ENCODE measurements around the gene APOC4.
"Not testable (repeated sequence)": the region's sequence is repeated elsewhere in the genome, so short reads cannot be mapped to it uniquely, and the experiment has no call there.

APOC4 gene

GRCh38 chr19:44924243-44924725 is 17.8 kb upstream of the APOC4 start:
- no peak for DNase-seq

DNA sequence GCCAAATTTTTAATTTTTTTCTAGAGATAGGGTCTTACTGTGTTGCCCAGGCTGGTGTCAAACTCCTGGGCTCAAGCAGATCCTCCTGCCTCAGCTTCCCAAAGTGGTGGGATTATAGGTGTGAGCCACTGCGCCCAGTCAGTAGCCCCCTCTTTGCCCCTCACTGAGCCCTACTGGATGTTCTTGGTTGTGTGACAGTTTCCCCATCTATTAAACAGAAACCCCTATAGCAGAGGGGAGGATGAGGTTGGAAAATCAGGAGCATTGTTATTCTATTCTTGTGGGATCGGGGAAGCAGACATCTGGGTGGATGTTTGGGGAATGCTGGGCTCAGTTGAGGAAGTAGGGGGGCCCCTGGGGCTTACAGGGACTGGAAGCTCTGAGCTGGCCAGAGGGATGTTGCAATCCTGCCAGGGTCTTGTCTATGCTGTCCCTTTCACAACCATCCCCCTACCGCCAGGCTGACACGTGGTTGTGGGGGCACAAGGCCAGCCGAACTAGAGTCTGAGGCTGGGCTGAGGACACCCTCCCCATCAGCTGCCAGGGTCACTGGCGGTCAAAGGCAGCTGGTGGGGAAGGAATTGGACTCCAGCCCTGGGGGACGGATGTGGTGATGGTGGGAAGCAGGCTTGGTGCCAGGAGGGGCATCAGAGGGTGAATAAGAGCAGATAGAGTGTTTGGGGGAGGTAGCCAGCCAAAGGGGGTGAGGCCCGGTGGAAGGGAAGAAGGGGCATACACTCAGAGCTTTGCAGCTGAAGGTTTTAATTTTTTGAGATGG is 16.7 kb upstream of the APOC4 start:
- no peak for DNase-seq

- DNase-seq = not testable (repeated sequence)
Observed at GRCh38 chr19:44926245-44927077, 15.6 kb upstream of the APOC4 start.

- no peak for DNase-seq
Observed at GRCh38 chr19:44927746-44928145, 14.3 kb upstream of the APOC4 start.

DNA sequence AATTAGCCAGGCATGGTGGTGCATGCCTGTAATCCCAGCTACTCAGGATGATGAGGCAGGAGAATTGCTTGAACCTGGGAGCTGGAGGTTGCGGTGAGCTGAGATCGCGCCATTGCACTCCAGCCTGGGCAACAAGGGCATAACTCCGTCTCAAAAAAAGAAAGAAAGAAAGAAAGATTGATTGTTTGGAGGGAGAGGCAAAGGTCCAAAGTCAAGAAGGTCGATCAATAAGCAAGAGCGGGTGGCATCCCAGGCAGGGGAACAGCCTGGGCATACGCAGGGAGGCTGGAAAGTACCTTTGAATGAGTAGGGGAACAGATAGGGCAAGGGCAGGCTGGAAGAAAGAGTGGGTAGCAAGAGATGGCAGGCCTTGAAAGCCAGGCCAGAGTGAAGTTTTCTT is 11.9 kb upstream of the APOC4 start:
- DNase-seq = no peak

- no peak for DNase-seq
Observed at GRCh38 chr19:44931541-44931940, 10.5 kb upstream of the APOC4 start.

- DNase-seq = no peak
Observed at GRCh38 chr19:44939668-44940067, 2.4 kb upstream of the APOC4 start.

- no peak for DNase-seq
Observed at GRCh38 chr19:44943801-44944249, 1.8 kb downstream of the APOC4 start.

DNA sequence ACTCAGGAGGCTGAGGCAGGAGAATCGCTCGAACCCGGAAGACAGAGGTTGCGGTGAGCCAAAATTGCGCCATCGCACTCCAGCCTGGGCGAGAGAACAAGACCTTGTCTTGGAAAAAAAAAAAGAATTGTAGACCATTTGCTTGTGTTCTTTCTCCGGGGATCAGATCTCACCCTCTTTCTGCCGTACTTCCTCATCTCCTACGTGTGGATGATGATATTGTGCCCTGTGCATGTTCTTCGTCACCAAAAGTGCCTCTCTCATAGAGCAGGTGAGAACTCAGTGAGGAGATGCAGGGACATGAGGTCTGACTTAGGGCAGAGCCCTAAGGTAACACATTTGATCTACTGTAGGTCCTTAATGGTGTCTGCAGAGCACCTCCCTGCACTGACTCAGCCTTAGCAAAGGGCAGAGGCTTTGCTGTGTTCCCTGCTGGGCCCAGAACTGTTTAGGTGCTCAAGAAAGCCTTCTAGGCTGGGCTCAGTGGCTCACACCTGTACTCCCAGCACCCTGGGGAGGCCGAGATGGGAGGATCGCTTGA is 5.1 kb downstream of the APOC4 start:
- no peak for DNase-seq

GRCh38 chr19:44948237-44948636 is 6.2 kb downstream of the APOC4 start:
- no peak for DNase-seq

DNA sequence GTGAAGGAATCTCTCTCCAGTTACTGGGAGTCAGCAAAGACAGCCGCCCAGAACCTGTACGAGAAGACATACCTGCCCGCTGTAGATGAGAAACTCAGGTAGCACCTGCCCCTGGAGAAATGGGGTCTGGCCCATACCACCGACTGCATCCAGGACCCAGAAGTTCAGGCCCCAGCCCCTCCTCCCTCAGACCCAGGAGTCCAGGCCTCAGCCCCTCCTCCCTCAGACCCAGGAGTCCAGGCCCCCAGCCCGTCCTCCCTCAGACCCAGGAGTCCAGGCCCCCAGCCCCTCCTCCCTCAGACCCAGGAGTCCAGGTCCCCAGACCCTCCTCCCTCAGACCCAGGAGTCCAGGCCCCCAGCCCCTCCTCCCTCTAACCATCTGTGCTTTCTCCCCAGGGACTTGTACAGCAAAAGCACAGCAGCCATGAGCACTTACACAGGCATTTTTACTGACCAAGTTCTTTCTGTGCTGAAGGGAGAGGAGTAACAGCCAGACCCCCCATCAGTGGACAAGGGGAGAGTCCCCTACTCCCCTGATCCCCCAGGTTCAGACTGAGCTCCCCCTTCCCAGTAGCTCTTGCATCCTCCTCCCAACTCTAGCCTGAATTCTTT is 6.8 kb downstream of the APOC4 start:
- DNase-seq = no peak

- DNase-seq = no peak
Observed at GRCh38 chr19:44949550-44949949, 7.5 kb downstream of the APOC4 start.

GRCh38 chr19:44951179-44952159 is 9.4 kb downstream of the APOC4 start:
- DNase-seq = peak; percentile 37

GRCh38 chr19:44954278-44954648 is 12.2 kb downstream of the APOC4 start:
- DNase-seq = no peak

DNA sequence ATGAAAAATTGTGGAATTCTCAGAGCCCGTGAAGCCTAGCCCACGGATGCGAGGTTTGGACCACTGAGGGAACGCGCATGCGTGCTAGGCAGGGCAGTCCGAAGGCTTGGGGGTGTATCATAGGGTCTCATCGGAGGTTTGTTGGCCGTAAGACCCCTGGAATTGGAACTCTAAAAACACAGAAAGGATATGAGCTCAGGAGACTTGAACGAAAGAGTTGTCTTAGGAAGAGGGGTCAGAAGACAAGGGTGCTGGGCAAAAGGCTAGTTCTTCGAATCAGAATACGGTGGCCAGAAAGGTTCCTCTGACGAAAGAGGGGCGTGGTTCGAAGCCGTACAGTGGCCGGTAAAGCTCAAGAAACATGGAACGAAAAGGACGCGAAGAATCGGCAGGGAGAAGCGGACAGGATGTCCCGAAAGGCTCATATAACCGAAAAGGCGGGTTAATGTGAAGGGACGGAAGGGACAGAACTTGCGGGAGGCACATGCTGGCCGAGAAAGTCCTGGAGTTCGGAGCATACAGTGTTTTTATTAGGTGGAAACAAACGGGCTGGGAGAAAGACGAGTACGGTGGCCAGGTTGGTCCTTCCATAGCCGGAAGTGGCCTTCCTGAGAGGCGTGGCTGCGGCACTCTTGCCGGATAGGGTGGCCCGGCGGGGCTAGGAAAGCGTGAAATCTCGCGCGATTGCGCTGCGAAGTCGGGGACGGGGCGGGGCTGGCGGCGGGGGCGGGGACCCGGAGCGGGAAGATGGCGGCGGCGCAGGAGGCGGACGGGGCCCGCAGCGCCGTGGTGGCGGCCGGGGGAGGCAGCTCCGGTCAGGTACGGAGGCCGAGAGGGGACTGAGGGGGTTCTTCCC is 12.8 kb downstream of the APOC4 start, which contains the start of gene CLPTM1:
Gene CLPTM1, plus strand, starts transcription at position 732 of the 856 bp plus-strand sequence. Its CDS starts 16 bp downstream, at position 748.
- peak; percentile 93 for DNase-seq

GRCh38 chr19:44955505-44956439 is 13.7 kb downstream of the APOC4 start:
- no peak for DNase-seq

DNA sequence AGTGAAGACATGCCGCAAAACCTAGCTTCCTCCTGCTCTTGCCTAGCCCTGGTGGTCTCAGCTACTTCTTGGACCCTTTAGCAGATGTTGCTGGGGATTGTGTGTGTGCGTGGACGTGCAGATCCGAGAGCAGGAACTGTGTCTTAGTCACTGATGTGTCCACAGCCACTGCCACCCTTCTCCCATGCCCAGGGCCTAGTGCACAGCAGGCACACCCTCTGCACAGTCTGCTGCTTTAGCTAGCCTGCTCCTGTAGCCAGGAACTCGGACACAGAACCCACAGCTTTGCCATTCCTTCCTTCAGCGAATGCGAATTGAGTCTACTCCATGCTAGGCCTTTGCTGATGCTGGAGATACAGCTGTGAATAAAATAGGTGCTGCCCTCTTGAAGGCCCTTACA is 15.5 kb downstream of the APOC4 start:
- no peak for DNase-seq

DNA sequence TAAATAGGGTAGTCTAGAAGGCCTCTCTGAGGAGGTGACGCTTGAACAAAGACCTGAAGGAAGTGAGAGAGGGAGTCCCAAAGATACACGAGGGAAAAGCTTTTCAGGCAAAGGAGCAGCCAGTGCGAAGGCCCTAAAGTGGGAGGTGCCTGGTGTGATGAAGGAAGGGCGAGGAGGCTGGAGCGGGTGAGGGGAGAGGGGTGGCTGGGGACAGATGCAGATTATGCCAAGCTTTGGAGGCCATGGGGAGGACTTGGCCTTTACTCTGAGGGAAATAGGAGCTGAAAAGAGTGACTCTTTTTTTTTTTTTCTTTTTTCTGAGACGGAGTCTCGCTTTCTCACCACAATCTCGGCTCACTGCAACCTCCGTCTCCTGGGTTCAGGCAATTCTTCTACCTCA is 16.1 kb downstream of the APOC4 start:
- no peak for DNase-seq

DNA sequence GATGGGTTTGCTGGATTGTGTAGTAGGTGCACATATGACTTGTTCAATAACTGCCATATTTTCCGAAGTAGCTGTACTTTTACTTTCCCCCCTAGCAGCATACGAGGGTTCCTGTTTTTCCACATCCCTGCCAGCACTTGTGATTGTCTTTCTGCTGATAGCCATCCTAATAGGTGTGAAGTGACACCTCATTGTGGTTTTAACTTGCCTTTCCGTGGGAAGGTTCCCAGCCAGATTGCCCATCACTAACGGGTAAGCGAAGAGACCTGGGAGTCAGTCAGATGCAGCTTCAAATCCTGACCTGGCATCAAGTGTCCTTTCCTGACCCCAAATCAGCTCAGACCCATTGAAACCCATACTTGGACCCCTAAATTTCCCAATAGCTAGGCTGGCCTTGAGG is 17.7 kb downstream of the APOC4 start:
- DNase-seq = no peak
